GM21515 (cell line): ENCODE measurements around the gene MDH1B.
"Not testable (repeated sequence)": the region's sequence is repeated elsewhere in the genome, so short reads cannot be mapped to it uniquely, and the experiment has no call there.

Experiments
- ATAC-seq: cut with Tn5 transposase; IDR thresholded peaks from one replicate; pipeline ENCODE4 v1.9.1; 2021; ENCODE audit not compliant: unreplicated experiment

The MDH1B gene

GRCh38 chr2:206765242-206766056, at the start of gene MDH1B, which contains the start of gene FASTKD2:
Gene MDH1B (minus strand): TSS chr2:206765328. CDS start chr2:206765271, 57 bp downstream.
Gene FASTKD2 (plus strand): TSS chr2:206765606. CDS start chr2:206766694, 1,088 bp downstream.
- ATAC-seq = peak; percentile 95

GRCh38 chr2:206814498-206814897, 49.4 kb upstream of the MDH1B start:
- ATAC-seq = no peak

- ATAC-seq = not testable (repeated sequence)
Measured at GRCh38 chr2:206812471-206812870, 47.3 kb upstream of the MDH1B start.

DNA sequence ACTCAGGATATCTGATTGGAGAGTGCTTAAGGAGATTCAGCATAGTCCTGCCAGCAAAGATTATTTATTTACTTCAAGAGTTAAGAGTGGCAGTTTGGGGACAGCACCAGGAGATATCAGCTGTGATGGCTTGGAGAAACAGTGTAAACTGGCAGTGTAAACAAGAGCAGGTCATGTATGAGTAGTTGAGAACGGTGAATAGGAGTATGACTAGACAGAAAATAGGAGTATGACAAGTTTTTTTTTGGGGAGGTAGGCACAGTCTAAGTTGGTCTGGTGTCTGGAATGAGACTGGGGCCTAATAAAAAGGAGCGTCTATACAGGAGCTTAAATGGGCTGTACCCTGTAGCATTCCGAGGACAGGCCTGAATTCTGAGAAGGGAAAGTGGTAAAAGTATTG, 42.5 kb upstream of the MDH1B start:
- ATAC-seq = not testable (repeated sequence)

GRCh38 chr2:206805887-206806607, 40.9 kb upstream of the MDH1B start:
- no peak for ATAC-seq

DNA sequence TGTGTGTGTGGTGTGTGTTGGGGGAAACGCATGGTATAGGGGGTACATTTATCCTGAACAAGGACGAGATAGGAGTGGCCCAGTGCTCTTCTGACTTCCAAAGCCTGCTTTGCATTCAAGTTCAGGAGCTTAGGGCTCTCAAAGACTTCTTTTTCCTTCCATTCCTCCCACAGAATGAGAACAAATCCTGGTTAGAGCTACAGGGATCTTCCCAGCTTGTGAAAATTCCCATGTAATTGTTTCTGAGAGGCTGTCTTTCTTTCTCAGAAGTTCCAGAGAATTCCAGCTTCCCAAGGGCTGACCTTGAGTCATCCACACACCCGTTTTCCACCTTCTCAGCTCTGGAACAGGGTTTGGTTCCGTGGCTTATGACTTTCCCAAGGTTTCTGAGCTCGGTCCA, 39.2 kb upstream of the MDH1B start:
- no peak for ATAC-seq

DNA sequence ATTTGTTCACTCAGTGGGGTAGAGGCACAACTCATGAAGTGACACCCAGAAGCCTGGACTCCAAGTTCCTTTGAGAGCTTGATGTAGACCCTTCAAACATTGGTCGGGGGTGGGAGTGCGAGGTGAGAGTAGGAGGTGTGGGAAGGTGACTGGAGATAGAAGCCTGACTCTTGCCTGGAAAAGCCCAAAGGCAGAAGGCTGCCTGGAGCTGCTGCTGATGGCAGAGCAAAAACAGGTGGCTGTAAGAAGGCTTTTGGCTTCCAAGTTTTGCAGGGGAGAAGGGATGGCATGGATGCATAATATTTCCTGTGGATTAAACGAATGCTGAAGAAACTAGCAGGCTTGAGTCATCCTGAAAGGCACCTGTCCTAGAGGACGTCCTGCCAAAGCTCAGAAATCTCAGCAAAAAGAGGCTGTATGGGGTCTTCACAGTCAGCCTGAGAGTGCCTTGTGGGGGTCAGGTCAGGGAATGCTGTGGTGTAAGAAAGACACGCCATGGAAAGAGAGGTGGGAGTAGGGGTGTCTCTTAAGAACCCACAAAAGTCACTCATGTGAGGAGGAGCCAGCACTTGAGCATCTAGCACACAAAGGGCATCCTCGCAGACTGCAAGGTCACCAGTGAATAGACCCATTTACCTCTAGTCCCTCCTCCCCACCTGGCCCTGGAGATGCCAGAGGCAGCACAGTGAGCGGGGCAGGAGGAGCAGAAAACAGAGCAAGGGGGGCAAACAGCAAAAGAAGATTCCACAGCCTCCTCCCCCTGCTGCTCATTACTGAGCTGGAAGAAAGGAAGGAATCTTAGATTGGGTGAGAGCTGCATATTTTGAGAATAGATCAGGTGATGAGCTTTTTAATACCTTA, 37.8 kb upstream of the MDH1B start:
- ATAC-seq = no peak

- no peak for ATAC-seq
Measured at GRCh38 chr2:206801418-206802189, 36.5 kb upstream of the MDH1B start.

GRCh38 chr2:206800506-206801417, 35.6 kb upstream of the MDH1B start:
- peak; percentile 45 for ATAC-seq

DNA sequence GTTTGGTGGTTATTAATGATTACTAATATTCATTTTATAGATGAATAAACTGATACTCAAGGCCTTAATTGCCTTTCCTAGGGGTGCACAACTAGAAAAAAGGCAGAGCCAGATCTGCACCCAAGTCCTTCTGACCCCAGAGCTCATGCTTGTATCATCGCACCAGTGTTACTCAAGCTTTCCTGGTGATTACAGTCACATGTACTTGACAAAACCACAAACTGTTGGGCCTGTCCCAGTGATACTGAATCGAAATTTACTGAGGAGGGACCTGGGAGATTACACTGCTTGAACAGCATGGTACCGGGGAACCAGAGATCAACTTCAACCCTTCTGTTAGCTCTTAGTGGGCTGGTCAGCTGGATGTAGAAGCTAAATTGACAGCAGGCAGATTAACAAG, 34.0 kb upstream of the MDH1B start:
- ATAC-seq = no peak

- peak; percentile 60 for ATAC-seq
Measured at GRCh38 chr2:206798000-206798399, 32.9 kb upstream of the MDH1B start.

DNA sequence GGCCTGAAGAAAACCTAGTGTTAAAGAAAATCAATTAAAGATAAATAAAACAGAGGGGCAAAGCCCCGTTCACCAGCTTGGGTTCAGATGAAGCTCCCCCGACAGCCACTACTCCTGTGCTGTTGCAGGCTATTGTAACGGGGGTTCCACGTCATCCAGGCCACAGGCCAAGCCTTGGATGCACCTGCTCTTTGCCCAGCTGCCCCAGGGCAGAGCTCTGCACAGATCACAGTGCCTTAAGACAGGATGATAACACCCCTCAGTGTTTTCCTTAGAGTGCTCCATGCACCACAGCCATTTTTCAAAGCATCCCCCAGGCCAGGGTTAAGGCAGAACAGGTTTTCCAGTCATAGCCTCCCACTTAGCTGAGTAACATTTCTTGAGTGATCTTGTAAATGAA, 32.2 kb upstream of the MDH1B start:
- ATAC-seq = no peak

- ATAC-seq = no peak
Measured at GRCh38 chr2:206792645-206793044, 27.5 kb upstream of the MDH1B start.

- ATAC-seq = no peak
Measured at GRCh38 chr2:206790311-206790935, 25.3 kb upstream of the MDH1B start.

GRCh38 chr2:206784559-206785353, 19.6 kb upstream of the MDH1B start:
- ATAC-seq = no peak

DNA sequence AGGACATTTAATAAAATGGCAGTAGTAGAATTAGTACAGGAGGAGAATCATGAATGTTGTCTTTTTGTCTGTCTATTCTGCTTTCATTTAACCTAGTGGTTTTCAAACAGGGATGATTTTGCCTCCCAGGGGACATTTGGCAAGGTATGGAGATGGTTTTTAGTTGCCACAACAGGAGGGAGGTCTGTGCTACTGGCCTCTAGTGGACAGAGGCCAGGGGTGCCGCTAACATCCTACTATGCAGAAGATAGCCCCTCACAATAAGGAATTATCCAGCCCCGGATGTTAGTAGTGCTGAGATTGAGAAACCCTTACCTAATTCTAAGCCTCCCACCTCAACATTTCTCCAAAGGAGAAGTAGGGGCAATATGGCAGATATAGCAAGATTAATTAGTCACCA, 18.6 kb upstream of the MDH1B start:
- no peak for ATAC-seq

DNA sequence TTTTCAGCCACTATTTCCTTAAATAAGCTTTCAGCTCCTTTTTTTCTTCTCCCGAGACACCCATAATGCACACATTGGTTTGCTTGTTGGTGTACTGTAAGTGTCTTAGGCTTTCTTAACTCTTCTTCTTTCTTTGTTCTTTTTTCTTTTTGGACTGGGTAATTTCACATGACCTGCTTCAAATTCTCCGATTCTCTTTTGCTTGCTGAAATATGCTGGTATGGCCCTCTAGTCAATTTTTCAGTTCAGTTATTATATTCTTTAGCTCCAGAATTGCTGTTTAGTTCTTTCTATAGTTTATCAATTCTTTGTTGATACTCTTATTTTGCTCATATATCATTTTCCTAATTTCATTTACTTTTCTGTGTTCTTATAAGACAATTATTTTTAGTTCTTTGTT, 15.5 kb upstream of the MDH1B start:
- no peak for ATAC-seq

DNA sequence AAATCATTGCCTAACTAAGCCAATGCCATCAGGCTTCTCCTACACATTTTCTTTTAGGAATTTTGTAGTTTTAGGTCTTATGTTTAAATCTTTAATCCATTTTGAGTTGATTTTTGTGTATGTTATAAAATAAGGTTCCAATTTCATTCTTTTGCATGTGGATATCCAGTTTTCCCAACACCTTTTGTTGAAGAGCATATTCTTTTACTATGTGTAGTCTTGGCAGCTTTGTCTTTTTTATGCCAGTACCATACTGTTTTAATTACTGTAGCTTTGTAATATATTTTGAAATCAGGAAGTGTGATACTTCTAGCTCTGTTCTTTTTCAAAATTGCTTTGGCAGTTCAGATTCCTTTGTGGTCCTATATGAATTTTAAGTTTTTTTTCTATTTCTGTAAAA, 11.3 kb upstream of the MDH1B start:
- ATAC-seq = no peak
